SW480 (cell line): ENCODE data around the gene KCNH3.
A peak's percentile ranks its signal among the peaks of the same experiment; 100 is the strongest.

Source experiments
- DNase-seq: peaks from one replicate; pipeline ENCODE4 v3.0.0-alpha.2; 2016; ENCODE audit warnings: low spot score

KCNH3 gene

DNA sequence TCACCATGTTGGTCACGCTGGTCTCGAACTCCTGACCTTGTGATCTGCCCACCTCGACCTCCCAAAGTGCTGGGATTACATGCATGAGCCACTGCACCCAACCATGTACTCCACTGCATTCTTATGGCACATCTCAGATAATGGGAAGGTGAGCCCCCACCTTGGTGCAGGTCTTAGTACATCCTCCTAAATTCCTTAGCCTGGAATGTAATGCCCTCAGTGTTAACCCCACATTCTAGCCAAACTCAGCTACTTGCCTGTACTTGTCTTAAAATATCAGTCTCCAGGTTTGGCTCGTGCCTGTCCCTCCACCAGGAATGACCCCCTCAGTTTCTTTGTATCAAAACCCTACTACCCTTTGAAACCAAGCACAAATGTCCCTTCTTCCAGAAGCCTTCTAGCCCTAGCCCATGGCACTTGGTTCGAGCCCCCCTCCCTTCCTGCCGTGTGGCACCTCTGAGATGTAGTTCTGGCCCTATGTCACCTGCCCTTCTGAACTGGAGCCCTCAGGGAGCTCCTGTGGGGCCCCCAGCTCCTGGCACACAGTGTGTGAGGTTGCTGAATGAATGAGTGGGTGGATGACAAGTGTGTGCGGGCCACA is 8.4 kb downstream of the KCNH3 start:
- DNase-seq: no peak

DNA sequence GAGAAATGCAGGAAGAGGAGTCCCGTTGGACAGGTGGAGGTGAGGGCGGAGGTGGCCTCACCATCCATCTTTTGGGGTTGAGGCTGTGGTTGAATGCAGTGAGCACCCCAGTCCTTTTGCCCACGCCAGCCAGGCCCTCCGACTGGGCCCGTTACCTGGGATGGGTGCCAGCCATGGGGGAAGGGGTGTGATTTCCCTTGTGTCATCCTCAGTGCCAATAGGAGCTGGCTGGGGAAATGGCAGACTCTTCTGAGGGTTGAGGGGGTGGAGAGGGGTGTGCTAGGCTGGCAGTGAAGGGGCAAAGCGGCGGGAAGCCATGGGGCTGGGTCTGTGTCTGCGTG is 9.6 kb downstream of the KCNH3 start:
- no peak for DNase-seq

DNA sequence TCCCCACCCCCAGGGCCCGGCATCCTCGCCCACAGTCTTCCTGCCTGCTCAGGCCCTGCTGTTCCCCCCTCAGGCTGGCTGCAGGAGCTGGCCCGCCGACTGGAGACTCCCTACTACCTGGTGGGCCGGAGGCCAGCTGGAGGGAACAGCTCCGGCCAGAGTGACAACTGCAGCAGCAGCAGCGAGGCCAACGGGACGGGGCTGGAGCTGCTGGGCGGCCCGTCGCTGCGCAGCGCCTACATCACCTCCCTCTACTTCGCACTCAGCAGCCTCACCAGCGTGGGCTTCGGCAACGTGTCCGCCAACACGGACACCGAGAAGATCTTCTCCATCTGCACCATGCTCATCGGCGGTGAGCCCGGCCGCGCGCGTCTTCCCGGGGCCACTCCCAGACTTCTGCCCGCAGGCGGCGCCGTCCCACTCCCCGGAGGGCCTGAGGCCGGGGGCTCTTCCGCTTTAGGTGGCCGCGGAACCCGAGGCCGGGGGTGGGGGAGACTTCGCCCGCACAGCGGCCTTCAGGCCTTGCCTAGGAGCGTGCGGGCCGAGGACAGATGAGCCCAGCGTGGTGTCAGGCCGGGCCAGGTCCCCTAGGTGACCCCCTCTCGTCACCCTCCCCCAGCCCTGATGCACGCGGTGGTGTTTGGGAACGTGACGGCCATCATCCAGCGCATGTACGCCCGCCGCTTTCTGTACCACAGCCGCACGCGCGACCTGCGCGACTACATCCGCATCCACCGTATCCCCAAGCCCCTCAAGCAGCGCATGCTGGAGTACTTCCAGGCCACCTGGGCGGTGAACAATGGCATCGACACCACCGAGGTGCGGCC is 10.2 kb downstream of the KCNH3 start:
- DNase-seq: no peak

GRCh38 chr12:49549735-49550692 is 11.2 kb downstream of the KCNH3 start:
- DNase-seq: no peak

DNA sequence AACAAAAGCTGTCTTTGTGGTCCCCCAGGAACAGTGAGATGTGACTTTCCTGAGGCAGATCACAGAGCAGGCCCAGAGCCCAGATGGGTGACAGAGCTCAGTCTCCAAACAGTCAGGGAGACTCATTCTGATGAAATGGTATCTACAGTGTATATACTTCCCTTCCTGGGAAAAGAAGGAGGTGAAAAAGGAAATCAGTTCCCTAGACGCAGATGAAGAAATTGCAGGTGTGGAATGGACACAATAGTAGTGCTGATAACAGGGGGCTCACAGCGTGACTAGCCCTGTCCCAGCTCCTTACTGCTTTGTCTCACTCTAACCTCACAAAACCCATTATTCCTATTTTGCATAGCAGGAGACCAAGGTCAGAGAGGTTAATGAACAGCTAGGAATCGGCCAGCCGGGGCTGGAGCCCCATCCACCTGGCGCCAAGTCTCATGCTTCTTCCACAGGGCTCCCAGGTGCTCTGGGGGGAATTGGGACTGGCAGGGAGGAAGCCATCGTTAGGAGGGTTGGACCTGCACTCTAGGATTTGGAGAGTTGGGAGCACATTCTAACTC is 11.9 kb downstream of the KCNH3 start:
- no peak for DNase-seq

DNA sequence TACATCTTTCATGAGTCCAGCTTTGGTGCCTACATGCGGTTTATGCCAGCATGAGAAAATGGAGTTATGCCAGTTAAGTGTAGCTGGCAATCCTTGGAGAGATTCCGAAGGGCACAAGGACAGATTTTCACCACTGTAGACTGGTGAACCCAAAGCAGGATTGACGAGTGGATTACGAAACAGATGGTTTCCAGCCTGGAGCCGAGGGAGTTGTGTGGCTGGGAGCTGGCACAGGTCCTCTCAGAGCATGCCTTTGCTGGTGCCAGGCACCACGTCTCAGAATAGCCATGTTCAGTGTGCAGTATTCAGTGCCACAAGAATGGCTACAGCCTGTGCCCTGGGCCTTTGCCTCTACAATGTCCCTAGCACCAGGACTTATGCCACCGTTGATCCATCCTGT is 13.2 kb downstream of the KCNH3 start:
- no peak for DNase-seq

GRCh38 chr12:49552425-49552824 is 13.6 kb downstream of the KCNH3 start:
- no peak for DNase-seq

DNA sequence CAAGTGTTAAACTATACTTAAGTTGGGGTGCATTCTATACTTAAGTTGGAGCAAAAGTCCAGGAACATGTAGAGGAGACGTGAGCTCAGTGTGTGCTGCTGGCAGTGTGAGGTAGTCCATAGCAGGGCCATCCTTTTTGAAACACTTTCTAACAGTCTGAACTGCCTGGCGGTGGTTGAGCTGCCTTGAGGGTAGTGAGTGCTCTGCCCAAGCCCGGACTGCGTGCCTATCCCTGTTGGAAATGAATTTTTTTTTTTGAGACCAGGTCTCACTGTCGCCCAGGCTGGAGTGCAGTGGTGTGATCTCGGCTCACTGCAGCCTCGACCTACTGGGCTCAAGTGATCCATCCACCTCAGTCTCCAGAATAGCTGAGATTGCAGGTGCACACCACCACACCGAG is 14.1 kb downstream of the KCNH3 start:
- DNase-seq: no peak

DNA sequence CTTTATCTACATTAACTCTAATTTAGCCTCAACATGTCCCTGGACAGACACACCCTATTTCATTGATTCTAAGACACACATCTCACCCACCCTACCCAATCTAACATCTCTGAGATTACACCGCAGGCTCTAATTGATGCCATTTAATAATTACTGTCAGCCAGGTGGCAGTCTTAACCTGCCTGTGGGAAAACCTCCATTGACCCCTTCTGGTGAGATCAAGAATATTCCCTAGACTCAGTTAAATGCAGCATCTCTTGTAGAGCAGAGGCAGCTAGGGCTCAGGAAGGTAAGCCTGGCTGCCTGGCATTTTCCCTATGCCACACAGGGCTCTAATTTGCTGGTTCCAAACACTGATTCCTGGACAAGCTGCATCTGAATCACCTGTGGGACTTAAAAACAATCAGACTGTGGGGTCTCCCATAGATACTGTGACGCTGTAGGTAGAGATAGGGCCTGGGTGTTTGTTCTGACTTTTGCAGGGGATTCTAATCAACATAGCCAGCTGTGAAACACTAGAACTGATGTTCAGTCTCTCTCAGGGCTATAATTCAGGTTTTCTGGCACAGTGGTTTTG is 14.8 kb downstream of the KCNH3 start:
- DNase-seq: peak; percentile 65

GRCh38 chr12:49554266-49554665 is 15.4 kb downstream of the KCNH3 start:
- DNase-seq: no peak

DNA sequence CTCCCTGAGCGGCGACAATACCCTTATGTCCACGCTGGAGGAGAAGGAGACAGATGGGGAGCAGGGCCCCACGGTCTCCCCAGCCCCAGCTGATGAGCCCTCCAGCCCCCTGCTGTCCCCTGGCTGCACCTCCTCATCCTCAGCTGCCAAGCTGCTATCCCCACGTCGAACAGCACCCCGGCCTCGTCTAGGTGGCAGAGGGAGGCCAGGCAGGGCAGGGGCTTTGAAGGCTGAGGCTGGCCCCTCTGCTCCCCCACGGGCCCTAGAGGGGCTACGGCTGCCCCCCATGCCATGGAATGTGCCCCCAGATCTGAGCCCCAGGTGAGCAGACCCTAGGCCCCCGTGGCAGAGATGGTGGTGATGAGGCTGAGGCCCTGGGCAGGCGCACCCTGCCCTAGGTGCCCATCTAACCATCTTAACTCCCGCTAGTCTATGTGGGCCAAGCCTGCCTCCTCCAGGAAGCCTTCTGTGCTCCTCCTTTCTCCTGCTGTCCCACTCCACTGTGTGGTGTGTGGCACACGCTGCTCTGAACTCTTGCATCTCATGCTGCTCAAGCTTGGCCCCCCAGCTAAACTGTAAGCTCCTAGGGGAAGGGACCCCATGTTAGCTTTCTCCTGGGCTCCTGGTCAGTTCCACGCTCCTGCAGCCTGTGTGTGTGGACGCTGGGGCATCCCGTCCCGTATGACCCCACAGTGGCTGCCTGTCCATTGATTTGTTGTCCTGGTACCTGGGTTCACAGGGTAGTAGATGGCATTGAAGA is 17.0 kb downstream of the KCNH3 start:
- no peak for DNase-seq

DNA sequence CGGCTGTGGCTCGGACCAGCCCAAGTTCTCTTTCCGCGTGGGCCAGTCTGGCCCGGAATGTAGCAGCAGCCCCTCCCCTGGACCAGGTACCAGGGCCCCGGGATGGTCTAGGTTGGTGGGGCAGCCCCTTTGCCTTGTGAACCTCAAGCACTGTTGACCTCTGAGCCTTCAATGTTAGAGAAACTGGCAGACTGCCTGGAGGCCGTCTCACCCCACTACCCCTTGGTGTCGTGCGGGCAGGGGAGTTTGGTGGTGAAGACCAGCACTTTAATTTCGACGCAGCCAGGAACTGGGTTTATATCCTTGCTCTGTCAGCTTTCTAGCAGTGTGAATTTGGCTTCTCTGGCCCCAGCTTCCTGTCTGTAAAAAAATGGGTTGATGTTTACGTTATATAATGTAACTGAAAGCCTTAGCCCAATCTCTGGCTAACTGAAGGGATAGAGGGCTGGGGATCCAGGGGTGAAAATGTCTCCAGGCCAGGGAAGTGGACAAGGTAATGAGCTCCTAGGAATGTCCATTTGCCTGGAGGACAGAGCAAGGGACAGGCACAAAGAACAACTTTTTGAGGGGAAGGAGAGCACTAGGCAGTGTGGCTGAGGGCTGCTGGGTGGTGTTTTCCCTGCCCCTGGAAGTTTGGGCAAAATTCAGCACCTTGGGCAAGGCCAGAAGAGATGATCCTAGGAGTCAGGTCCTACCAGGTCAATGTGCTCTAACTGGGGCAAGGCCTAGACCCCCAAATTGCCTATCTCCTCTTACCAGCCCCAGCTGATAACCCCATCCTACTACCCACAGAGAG is 17.8 kb downstream of the KCNH3 start:
- no peak for DNase-seq

GRCh38 chr12:49557187-49557916 is 18.5 kb downstream of the KCNH3 start:
- DNase-seq: no peak

- DNase-seq: peak; percentile 54
Observed at GRCh38 chr12:49557917-49558215, 19.0 kb downstream of the KCNH3 start.

DNA sequence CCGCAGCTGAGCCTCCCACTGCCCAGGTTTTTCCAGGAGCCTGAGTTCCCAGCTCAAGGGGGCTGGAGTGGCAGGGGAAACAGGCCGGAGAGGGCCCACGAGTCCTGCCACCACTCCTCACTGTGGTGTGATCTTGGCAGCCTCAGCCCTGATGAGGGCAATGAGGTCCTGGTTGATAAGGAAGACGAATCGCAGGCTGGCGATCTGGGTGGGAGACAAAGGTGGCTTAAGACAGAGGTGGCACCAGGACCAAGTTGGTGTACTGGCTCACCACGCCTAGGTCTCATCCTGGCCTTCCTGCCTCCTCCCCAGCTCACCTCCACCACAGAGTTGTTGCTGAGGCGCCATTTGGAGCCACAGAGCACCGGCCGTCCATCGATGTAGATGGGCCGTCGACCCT is 19.7 kb downstream of the KCNH3 start:
- DNase-seq: no peak

DNA sequence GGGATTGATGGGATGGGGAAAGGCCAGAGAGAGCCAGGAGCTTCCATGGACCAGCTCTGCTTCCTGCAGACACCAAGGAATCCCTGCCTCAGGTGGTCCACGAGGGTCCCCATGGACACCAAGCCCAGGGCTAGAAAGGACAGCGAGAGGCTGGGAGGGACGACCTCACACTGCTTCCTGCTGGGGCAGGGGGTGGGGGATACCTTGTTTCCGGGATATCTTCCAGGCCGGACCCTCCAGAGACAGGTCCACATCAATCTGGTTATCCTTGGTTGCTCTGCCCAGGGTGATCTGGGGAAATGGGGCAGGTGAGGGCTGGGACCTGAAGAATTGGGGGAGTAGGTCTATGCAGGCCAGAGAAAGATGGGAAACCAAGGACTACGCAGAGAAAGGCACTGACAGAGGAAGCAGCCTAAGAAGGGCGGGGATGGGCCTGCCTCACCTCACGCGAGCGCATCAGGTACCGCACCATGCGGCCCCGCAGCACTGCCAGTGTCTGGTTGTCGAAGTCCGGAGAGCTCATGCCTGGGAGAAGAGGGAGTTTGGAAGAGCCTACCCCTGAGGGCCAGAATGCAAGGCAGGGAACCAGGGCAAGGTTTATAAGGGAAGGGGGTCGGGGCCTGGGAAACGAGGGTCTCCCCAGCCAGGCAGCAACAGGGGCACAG is 20.3 kb downstream of the KCNH3 start:
- DNase-seq: no peak

DNA sequence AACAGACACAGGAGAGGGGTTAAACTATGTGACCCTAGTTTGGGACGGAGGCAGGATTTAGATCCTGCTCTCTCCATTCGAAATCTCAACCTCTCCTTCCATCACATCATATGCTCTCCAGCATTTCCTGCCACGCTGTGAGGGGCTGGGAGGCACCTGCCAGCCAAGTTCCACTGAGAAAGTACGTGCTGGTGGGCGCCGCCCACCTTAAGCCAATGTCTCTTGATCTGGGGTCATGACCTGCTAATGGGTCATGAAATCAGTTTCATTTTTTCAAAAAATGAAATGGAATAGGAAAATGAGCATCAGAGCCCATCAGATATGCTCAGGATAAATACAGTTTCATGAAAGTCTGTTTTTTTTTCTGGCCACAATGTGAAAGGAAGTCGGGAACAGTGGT is 21.9 kb downstream of the KCNH3 start:
- no peak for DNase-seq

DNA sequence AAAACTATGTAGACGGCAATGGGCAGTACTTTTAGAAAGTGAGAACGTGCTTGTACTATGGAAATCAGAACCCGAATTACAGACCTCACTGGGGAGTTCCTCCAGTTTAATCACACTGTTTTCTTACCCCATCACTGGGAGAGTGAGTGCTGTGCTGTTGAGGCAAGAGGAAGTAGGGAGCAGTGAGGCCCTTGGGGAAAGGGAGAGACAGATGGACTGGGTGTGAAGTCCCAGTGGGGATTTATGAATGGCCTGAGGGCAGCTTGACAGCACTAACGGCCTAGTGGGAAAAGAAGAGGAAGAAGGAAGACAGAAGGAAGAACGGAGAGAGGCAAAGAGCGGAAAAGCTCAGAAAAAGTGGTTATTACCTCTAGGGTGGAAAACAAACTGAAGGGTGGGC is 23.4 kb downstream of the KCNH3 start:
- no peak for DNase-seq

- DNase-seq: no peak
Observed at GRCh38 chr12:49562831-49563230, 24.0 kb downstream of the KCNH3 start.
